GM12878 (cell line): Measurements from ENCODE around the gene CEP63. TPM values are rescaled to one million over a fixed set of nuclear protein-coding genes. Genes with fewer than 3 reads are reported as not detected.
A peak's percentile ranks its signal among the peaks of the same experiment; 100 is the strongest.

Experiments used
- CBFB ChIP-seq: IDR thresholded peaks from 2 replicates; pipeline ENCODE4 v1.6.1; 2016; ENCODE audit warnings: antibody characterized with exemption, low read depth
- CEBPZ ChIP-seq: fragments of 150-350 bp; IDR thresholded peaks from 2 replicates; pipeline ENCODE4 v1.6.1; 2016; ENCODE audit warnings: low read depth, low read length
- NRF1 ChIP-seq: conservative IDR thresholded peaks from 2 replicates; pipeline ENCODE4 v1.6.1; 2011; ENCODE audit warnings: mild to moderate bottlenecking, low read depth, low read length, improper control_type of control experiment
- RAD21 ChIP-seq: IDR thresholded peaks from 2 replicates; pipeline ENCODE4 v1.6.1; 2011; ENCODE audit warnings: mild to moderate bottlenecking, low read depth, low read length, moderate library complexity; ENCODE audit not compliant: insufficient read depth
- SPI1 ChIP-seq: IDR thresholded peaks from 2 replicates; pipeline ENCODE4 v1.6.1; 2011; ENCODE audit warnings: low read depth, mild to moderate bottlenecking, low read length, moderate library complexity, borderline replicate concordance; ENCODE audit not compliant: insufficient read depth
- ZNF384 ChIP-seq: IDR thresholded peaks from 2 replicates; pipeline ENCODE4 v1.6.1; 2012; ENCODE audit warnings: low read depth, mild to moderate bottlenecking, low read length, improper control_type of control experiment, borderline replicate concordance
- polyA plus RNA-seq, 11 experiments: library from polyadenylated mRNA; depleted of rRNA in 4 of 11; unstranded in 6 of 11; stranded (reverse) in 5 of 11; fragments of >200 nt; fragmentation: Nextera tagmentation in 4 of 11; fragmentation: Illumina TruSeq in 1 of 11; extraction: Ambion mirVana in 4 of 11; extraction: Trizol in 1 of 11; gene quantifications; 1 replicate in 1 of 11; 2 replicates in 10 of 11; pipeline versions ENCODE4 v1.2.1 to v1.2.3, GENCODE V29; 2011 to 2016; ENCODE audit warnings: inconsistent platforms in 2 of 11, missing spikeins in 2 of 11, low read depth in 1 of 11
- total RNA-seq, 4 experiments: library from RNA; depleted of rRNA in 3 of 4; stranded (reverse); fragments of >200 nt in 3 of 4; fragmentation: Illumina TruSeq in 1 of 4; extraction: Trizol in 1 of 4; gene quantifications; 2 replicates each; pipeline versions ENCODE4 v1.2.1 to v1.2.3, GENCODE V29; 2013 to 2021
- TF ChIP-seq, protein P1 (sequence below): fragments of 450-650 bp; IDR thresholded peaks from 2 replicates; pipeline ENCODE4 v1.6.1; 2017; ENCODE audit warnings: mild to moderate bottlenecking, moderate library complexity

Gene CEP63
- total and polyA plus RNA-seq, 10 of the 15 experiments (the other 5 are each of a cell fraction or from before 2014, with no cell fraction given) = 14.0 to 36.9 (median 26.8) TPM

- TF ChIP-seq CEBPZ = no peak
- TF ChIP-seq SPI1 = no peak; the same call in 1 of the 2 replicates
- TF ChIP-seq RAD21 = no peak
- no peak for TF ChIP-seq ZNF384
- TF ChIP-seq CBFB = peak; percentile 93; the same call in 1 of the 2 replicates
- TF ChIP-seq, protein P1, sequence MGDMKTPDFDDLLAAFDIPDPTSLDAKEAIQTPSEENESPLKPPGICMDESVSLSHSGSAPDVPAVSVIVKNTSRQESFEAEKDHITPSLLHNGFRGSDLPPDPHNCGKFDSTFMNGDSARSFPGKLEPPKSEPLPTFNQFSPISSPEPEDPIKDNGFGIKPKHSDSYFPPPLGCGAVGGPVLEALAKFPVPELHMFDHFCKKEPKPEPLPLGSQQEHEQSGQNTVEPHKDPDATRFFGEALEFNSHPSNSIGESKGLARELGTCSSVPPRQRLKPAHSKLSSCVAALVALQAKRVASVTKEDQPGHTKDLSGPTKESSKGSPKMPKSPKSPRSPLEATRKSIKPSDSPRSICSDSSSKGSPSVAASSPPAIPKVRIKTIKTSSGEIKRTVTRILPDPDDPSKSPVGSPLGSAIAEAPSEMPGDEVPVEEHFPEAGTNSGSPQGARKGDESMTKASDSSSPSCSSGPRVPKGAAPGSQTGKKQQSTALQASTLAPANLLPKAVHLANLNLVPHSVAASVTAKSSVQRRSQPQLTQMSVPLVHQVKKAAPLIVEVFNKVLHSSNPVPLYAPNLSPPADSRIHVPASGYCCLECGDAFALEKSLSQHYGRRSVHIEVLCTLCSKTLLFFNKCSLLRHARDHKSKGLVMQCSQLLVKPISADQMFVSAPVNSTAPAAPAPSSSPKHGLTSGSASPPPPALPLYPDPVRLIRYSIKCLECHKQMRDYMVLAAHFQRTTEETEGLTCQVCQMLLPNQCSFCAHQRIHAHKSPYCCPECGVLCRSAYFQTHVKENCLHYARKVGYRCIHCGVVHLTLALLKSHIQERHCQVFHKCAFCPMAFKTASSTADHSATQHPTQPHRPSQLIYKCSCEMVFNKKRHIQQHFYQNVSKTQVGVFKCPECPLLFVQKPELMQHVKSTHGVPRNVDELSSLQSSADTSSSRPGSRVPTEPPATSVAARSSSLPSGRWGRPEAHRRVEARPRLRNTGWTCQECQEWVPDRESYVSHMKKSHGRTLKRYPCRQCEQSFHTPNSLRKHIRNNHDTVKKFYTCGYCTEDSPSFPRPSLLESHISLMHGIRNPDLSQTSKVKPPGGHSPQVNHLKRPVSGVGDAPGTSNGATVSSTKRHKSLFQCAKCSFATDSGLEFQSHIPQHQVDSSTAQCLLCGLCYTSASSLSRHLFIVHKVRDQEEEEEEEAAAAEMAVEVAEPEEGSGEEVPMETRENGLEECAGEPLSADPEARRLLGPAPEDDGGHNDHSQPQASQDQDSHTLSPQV = no peak
- TF ChIP-seq NRF1 = peak; percentile 78
These were observed at the start of gene CEP63, which contains the start of gene ANAPC13 (continued) for GRCh38 chr3:134485718-134486576.
